Measurements from ENCODE around the gene DHRS2. TPM values are rescaled to one million over a fixed set of nuclear protein-coding genes. Genes with fewer than 3 reads are reported as not detected.
"Not testable (repeated sequence)": the region's sequence is repeated elsewhere in the genome, so short reads cannot be mapped to it uniquely, and the experiment has no call there.

The DHRS2 gene
- 1.0 and 2.4 TPM in 2 replicates for total RNA-seq (2014; rRNA removed)
- 0.24 TPM for polyA plus RNA-seq (2012)

- no peak for DNase-seq (ENCODE audit: low read depth)
These were observed at the start of gene DHRS2 for GRCh38 chr14:23636317-23637211. Gene DHRS2 (plus strand): TSS chr14:23636364. CDS start chr14:23638865, 2,501 bp downstream.

DNA sequence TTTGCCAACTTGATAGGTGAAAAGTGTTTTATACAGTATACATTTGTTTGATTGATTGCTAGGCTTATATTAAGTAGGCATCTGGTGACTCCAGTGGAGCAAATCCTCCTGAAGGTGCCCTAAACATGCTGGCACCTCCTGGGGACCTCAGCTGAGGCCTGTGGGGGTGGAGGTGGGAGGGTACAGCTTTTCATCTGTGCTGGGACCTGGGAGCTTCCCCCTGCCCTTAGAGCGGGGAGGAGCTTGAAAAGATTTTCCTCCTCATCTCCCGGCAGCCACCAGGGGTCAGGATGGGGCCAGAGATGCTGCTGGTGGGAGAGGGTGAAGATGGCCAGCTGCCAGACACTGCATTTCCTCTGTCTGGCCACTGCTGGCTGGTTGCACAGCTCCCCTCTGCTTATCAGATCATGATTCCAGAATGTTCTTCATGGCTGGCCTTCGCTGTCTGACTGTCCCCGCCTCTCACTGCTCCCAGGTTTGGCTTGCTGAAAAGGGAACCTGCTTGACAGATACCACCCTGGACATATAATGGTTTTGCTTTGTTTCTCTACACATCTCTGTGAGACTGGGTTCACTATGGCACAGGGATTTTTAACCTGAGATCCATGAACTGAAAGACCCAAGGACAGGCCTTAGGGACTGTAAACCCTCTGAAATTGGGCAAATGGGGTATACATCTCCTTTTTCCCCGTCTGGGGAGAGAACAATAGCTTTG is 47.1 kb upstream of the DHRS2 start:
- DNase-seq (ENCODE audit: low read depth) = peak; percentile 82

DNA sequence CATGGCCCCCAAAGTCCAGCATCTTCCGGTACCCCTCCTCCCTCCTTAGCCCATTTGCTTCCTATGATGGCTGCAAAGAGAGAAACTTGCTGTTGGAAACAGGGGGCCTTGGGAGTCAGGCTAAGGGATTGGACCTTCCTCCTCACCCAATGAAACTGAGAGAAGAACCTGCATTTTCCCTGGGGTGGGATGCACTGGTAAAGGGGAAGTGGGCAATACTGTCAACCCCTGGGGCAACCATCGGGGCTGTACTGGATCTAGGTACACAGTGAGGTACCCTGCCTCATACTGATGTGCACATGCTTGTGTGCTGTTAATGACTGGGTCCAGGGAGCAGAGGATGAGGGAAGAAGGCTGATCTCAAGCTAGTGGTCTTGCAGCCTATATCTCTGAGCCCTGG is 46.6 kb upstream of the DHRS2 start:
- no peak for DNase-seq (ENCODE audit: low read depth)

GRCh38 chr14:23590198-23590597 is 46.0 kb upstream of the DHRS2 start:
- no peak for DNase-seq (ENCODE audit: low read depth)

- DNase-seq (ENCODE audit: low read depth) = not testable (repeated sequence)
These were observed 42.0 kb upstream of the DHRS2 start for GRCh38 chr14:23594191-23594590.

GRCh38 chr14:23600322-23600707 is 35.8 kb upstream of the DHRS2 start:
- no peak for DNase-seq (ENCODE audit: low read depth)

GRCh38 chr14:23600806-23601205 is 35.4 kb upstream of the DHRS2 start:
- no peak for DNase-seq (ENCODE audit: low read depth)

GRCh38 chr14:23601424-23601823 is 34.7 kb upstream of the DHRS2 start:
- DNase-seq (ENCODE audit: low read depth) = no peak

DNA sequence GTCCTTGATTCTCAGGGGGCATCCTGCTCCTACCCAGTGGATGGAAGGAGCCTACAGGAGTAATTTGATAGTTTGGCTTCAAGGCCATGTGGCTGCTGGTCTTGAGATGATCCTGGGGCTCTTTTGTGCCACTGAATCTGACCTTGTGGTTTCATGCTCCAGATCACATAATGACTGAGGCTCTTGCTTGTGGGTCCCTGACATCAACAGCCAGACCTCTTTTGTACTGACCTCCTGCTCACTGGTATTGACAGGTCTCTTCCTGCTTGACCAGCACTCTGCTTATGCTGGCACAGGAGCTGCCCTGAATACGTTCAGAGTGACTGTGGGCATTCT is 34.4 kb upstream of the DHRS2 start:
- DNase-seq (ENCODE audit: low read depth) = no peak

DNA sequence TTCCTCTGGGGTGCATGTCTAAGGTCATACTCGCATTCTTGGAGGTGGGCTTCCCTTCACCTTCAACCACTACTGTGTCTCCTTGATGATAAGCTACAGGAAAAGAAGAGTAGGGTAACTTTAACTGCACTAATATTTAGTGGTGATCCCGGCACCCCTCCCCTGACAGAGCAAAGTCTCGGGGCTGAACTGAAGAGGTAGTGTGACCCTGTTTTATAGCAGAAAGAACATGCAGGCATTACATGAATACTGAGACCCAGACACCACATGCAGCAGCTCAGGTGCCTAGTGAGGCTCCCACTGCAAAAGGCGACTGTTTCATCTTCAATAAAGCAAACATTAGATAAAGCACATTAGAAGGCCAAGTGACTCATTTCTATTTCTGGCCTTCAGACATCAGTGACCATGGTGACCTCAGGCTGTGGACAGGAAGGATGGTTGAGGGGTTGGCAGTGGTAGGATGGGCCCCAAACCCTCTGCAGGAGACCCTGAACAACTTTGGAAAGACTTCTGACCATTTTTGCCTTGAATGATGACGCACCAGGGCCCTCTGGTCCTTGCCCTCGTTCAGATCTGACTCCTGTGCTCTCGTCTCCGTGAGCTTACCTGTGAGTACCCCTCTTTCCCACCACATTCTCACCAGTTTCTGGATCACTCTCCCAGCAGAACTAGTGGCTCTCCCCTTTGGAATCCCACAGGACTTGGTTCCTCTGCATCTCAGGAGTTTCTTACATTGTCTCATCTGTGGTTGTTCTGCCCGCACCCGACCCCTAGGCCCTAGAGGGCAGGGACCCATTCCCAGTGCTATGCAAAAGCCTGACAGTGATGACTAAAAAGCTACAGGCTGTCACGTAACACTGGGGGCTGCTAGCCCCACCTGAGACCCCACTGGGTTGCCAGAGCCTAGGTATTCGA is 33.7 kb upstream of the DHRS2 start:
- DNase-seq (ENCODE audit: low read depth) = no peak

- DNase-seq (ENCODE audit: low read depth) = no peak
These were observed 33.1 kb upstream of the DHRS2 start for GRCh38 chr14:23603103-23603502.

DNA sequence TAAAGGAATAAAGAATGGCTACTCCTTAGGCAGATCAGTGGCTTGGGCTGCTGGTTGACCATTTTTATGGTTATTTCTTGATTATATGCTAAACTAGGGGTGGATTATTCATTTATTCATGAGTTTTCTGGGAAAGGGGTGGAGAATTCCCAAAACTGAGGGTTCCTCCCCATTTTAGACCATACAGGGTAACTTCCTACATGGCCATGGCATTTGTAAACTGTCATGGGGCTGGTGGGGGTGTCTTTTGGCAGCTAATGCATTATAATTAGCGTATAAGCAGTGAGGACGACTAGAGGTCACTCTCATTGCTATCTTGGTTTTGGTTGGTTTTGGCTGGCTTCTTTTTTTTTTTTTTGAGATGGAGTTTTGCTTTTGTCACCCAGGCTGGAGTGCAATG is 32.0 kb upstream of the DHRS2 start:
- no peak for DNase-seq (ENCODE audit: low read depth)

GRCh38 chr14:23604675-23605170 is 31.4 kb upstream of the DHRS2 start:
- DNase-seq (ENCODE audit: low read depth) = no peak

DNA sequence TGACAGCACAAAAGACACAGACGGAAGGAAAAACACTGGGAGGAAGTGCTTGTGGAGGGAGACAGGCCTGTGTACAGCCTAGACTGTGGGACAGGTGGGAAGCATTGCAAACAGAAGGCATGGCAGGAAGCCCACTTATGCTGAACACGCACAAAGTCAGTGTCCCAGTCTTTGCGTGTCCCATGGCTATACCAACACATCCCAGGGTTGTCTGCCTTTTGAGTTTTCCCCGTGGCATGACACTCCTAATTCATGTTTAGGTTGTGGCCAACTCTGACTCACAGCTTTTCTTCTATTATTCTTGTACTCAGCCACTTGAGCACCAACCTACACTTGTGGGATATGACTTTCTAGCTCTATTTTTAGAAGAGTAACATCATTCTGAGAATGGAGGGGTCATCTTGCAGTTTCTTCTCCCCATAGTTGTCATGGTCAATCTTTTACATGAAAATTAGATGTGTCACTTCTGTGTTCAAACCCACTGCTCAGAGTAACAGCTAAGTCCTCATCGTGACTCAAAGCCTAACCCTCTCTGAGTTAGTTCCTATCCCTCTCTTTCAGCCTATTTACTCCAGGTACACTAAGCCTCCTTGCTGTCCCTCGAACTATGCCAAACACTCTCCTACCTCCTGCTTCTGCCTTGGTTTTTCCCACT is 30.1 kb upstream of the DHRS2 start:
- DNase-seq (ENCODE audit: low read depth) = peak; percentile 33

- no peak for DNase-seq (ENCODE audit: low read depth)
These were observed 27.7 kb upstream of the DHRS2 start for GRCh38 chr14:23608454-23608853.

- DNase-seq (ENCODE audit: low read depth) = no peak
These were observed 27.2 kb upstream of the DHRS2 start for GRCh38 chr14:23609001-23609400.

DNA sequence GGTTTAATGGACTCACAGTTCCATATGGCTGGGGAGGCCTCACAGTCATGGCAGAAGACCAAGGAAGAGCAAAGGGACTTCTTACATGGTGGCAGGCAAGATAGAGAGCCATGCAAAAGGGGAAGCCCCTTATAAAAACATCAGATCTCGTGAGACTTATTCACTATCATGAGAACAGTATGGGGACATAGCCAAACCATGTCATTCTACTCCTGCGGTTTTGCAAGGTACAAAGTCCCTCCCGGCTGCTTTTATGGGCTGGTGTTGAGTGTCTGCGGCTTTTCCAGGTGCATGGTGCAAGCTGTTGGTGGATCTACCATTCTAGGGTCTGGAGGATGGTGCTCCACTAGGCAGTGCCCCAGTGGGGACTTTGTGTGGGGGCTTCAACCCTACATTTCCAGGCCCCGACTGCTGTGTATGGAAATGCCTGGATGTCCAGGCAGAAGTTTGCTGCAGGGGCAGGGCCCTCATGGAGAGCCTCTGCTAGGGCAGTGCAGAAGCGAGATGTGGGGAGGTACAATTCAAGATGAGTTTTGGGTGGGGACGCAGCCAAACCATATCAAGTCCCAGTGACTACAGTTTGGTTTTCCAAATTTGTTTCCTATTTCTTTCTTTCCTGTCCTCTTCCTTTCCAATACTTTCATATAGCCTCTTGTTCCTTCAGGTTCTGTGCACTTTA is 26.6 kb upstream of the DHRS2 start:
- DNase-seq (ENCODE audit: low read depth) = not testable (repeated sequence)

- DNase-seq (ENCODE audit: low read depth) = no peak
These were observed 25.9 kb upstream of the DHRS2 start for GRCh38 chr14:23610090-23610814.

- DNase-seq (ENCODE audit: low read depth) = no peak
These were observed 25.3 kb upstream of the DHRS2 start for GRCh38 chr14:23610815-23611289.

DNA sequence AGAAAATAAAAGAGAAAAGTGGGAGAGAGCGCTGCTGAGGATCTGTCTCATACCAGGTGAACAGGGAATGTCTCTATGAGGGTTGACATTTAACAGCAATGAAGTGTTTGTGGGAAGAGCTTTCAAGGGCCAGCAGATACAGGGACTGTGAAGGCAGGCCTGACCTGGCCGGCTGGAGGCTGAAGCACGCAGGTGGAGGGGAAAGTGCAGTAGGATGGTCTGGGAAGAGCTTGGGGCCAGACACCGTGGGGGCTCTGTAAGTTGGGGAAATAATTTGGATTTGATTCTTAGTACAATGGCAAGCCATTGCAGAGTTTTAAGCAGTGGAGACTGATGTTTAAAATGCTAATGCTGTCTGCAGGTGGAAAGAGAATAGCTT is 23.8 kb upstream of the DHRS2 start:
- DNase-seq (ENCODE audit: low read depth) = no peak
